NCI-H2196 treated with DMSO at 0.1 percent for 48 hours (cell line): Measurements from ENCODE around the gene DAD1.

Experiments used
- DNase-seq: peaks from one replicate; lab custom pipeline; 2025; ENCODE audit not compliant: unreplicated experiment; lab: John Stamatoyannopoulos, UW

The DAD1 gene

GRCh38 chr14:22539831-22540230, 49.2 kb downstream of the DAD1 start:
- no peak for DNase-seq

GRCh38 chr14:22538671-22539228, 50.3 kb downstream of the DAD1 start:
- DNase-seq: no peak

DNA sequence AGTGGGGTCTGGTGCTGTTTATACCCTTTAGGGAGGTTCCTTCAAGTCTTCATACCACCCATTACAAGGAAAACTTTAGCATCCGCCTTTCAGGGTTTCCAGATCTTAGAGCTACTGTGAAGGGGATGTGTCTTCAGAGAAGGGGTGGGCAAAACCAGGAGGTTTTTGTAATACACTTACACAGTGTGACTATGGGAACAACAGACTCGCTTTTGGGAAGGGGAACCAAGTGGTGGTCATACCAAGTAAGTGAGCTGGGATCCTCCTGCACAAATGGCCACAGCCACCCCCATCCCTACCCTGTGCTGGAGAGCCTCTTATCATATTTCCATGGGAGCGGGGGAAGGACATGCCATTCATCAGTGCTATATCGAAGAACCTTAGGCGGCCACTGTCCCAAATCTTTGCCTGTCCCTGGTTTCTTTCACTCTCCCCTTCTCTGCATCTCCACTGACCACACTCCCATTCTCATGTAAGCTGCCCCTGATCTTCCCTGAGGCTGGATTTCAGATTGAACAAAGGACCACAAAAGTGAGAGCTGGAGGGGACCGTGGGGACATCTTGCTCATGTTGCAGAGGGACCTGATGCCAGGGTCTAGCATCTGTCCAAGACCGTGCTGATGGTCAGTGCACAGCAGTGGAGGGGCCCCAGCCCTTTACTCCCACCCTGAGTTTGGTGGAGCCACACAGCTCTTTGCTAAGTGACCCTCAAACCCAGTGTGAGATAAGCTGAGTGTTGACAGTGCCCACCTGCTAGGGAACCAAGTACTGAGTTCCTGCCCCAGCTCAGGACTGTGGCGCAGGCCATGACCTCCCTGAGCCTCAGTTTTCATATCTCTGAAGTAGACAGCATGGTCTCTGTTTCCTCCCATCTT, 51.4 kb downstream of the DAD1 start:
- DNase-seq: no peak

GRCh38 chr14:22536853-22537338, 52.1 kb downstream of the DAD1 start:
- DNase-seq: no peak

GRCh38 chr14:22535916-22536315, 53.1 kb downstream of the DAD1 start:
- DNase-seq: no peak

- no peak for DNase-seq
Measured at GRCh38 chr14:22535126-22535525, 53.9 kb downstream of the DAD1 start.

DNA sequence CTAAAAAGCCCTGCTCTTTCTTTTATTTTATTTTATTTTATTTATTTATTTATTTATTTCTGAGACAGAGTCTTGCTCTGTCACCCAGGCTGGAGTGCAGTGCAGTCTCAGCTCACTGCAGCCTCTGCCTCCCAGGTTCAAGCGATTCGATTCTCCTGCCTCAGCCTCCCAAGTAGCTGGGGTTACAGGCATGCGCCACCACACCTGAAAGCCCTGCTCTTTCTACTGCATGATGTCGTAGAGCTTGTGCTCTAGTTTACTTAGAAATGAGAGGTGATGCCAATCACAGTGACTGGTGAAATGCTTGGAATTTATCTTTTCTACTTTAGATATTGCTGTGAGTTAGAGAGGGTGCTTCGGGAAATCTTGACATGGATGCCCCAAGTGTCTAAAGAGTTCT, 54.5 kb downstream of the DAD1 start:
- no peak for DNase-seq

DNA sequence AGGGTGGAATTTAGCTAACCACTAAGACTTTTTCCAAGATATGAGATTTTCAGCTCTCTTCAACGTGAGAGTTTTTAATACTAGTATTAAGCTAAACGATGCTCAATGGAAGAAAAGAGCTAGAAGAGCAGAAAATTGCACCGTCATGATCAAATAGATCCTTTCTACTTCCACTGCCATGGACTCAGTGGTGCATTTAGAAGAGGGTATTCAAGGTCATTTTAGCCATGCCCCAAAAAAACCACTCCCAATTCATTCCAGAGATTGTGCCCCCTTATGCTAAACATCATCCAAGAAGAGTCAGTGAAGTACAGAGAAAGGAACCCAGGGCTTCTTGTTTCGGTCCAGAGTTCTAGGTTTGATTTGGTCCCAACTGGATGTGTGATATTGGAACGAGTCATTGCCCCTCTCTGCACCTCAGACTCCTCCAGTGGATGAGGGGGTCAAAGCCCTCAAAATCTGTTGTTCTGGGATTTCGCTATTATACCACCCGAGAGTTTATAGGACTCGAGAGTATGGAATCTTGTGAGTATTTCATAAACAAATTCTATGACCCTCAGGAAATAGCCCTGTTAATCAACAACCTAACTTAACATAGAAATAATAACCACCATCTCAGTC, 55.2 kb downstream of the DAD1 start:
- no peak for DNase-seq

GRCh38 chr14:22533057-22533704, 55.8 kb downstream of the DAD1 start:
- no peak for DNase-seq

GRCh38 chr14:22532345-22533056, 56.5 kb downstream of the DAD1 start:
- DNase-seq: no peak

GRCh38 chr14:22531451-22532344, 57.3 kb downstream of the DAD1 start:
- DNase-seq: no peak

DNA sequence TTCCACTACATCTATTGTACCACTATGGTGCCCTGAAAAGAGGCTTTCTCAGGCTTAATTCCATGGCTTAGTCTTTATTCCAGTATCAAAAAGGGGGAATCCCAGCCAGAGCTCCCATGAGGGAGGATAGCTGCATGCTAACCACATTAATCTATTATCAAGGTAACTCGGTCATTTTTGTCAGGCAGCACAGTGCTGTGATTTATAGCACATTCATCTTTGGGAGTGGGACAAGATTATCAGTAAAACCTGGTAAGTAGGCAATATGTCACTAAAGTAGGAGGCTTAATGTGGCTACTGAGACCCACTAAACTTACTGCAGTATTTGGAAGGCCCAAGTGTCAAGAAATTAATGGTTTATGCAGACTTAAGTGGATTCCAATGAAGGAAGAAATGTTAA, 58.9 kb downstream of the DAD1 start:
- DNase-seq: no peak

DNA sequence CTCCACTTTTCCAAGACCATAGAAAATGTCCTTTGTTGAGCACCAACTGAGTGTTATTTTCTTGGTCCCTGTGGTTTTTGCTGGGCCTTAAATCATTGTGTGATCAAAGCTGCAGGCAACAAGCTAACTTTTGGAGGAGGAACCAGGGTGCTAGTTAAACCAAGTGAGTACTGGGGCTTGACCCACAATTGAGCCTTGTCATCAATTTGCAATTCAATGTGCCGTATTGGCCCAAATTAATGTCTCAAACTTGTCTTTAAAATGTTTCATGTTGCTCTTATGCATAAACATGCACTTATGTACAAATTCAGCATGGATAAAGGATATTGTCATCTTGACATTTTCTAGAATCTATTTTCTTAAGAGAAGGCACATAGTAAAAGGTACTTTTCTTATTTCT, 62.3 kb downstream of the DAD1 start:
- DNase-seq: no peak

DNA sequence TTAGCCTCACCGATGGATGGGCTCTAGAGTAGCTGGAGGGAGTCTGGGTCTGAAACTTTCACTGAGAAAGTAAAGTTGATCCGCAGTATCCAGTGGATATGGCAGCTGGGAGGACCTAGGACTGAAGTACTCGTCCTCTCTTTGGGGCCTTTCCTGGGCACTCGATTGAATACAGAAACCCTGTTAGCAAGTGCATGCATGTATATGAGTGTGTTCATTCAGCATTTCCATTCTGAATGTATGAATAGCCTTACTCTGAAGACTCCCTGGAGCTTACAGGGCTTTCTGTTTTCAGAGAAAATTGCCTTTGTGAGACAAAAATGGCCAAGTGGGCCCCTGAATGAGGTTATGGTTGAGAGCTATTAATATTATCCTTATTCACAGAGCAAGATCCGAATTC, 62.8 kb downstream of the DAD1 start:
- DNase-seq: no peak

- no peak for DNase-seq
Measured at GRCh38 chr14:22524784-22525161, 64.3 kb downstream of the DAD1 start.

- no peak for DNase-seq
Measured at GRCh38 chr14:22524115-22524783, 64.8 kb downstream of the DAD1 start.

DNA sequence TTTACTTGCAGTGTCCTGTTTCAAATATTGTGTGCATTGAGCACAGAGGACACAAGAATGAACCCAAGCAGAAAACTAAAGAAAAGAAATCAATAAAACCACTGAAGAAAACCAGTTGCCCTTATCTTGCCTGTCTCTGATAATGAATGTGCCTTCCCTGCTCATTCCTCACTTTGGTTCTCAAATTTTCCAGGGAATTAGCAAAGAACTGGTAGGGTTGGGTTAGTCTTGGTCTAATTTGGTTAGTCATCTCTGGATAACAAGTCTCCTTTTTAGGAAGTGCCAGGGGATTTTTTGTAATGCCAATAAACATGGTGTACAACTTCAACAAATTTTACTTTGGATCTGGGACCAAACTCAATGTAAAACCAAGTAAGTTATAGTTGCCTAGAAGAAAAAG, 65.7 kb downstream of the DAD1 start:
- no peak for DNase-seq

GRCh38 chr14:22522466-22522957, 66.5 kb downstream of the DAD1 start:
- DNase-seq: no peak
